Peyer's patch (tissue), 4 donors: ENCODE results near the gene GRID2.

ENCODE experiments used
- POLR2A ChIP-seq, 2 donors: fragments of 450-650 bp; IDR thresholded peaks; one replicate each; pipeline ENCODE4 v1.5.1; 2017; ENCODE audit warnings: antibody characterized with exemption in 2 of 2, mild to moderate bottlenecking in 2 of 2, moderate library complexity in 2 of 2
- TF ChIP-seq, protein P1 (sequence below), 6 experiments: fragments of 450-650 bp in 4 of 6; fragments of 200-600 bp in 2 of 6; sonication (generic) in 1 of 6; IDR thresholded peaks; one replicate each; pipeline ENCODE4 v1.5.1; 2017 to 2019; ENCODE audit warnings: antibody characterized with exemption in 6 of 6, mild to moderate bottlenecking in 3 of 6, moderate library complexity in 1 of 6

- TF ChIP-seq, protein P1, sequence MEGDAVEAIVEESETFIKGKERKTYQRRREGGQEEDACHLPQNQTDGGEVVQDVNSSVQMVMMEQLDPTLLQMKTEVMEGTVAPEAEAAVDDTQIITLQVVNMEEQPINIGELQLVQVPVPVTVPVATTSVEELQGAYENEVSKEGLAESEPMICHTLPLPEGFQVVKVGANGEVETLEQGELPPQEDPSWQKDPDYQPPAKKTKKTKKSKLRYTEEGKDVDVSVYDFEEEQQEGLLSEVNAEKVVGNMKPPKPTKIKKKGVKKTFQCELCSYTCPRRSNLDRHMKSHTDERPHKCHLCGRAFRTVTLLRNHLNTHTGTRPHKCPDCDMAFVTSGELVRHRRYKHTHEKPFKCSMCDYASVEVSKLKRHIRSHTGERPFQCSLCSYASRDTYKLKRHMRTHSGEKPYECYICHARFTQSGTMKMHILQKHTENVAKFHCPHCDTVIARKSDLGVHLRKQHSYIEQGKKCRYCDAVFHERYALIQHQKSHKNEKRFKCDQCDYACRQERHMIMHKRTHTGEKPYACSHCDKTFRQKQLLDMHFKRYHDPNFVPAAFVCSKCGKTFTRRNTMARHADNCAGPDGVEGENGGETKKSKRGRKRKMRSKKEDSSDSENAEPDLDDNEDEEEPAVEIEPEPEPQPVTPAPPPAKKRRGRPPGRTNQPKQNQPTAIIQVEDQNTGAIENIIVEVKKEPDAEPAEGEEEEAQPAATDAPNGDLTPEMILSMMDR (IDR thresholded peaks at IDR 0.05): no peak
- TF ChIP-seq POLR2A (IDR thresholded peaks at IDR 0.05): no peak
Observed at GRCh38 chr4:92872604-92873003, 568.8 kb downstream of the GRID2 start.
